ENCODE data around the gene TVP23A. TPM values are rescaled to one million over a fixed set of nuclear protein-coding genes. Genes with fewer than 3 reads are reported as not detected.
A peak's percentile ranks its signal among the peaks of the same experiment; 100 is the strongest.

Gene TVP23A
- total RNA-seq, 1 donor from 2014 or later, result 0.24 TPM

GRCh38 chr16:10740000-10740844 lies 78.4 kb downstream of the TVP23A start:
- Histone ChIP-seq H3K27ac (no peak overlapping the region), H3K4me1 (peaks cover 43% of the 10 kb centered on the region), H3K36me3 (no peaks in the 10 kb centered on the region), H3K4me3 (no peak overlapping the region), H3K9me3 (no peaks in the 10 kb centered on the region), H3K27me3 (ENCODE audit: low read depth) (no peaks in the 10 kb centered on the region)
- DNase-seq (no peak), ATAC-seq (no peak)
- no peak for TF ChIP-seq CTCF (IDR thresholded peaks at IDR 0.05)
- intact Hi-C loops (cut with DNase I), result loop anchor here (10.0 kb wide), 1 partner anchor 225 kb away; no protein-coding TSS in a partner anchor

GRCh38 chr16:10738231-10739077 lies 80.1 kb downstream of the TVP23A start:
- peaks cover 32% of the 10 kb centered on the region for H3K4me1 ChIP-seq
- peak overlapping the region; percentile 60 for H3K27ac ChIP-seq
- H3K9me3 ChIP-seq, result no peaks in the 10 kb centered on the region
- intact Hi-C loops (cut with DNase I), result loop anchor here (10.0 kb wide), 1 partner anchor 224 kb away; no protein-coding TSS in a partner anchor
- ATAC-seq (peak; percentile 37 to 58), DNase-seq (peak; percentile 70)
- TF ChIP-seq CTCF (IDR thresholded peaks at IDR 0.05), result no peak
- H3K4me3 ChIP-seq, result no peak overlapping the region
- no peaks in the 10 kb centered on the region for H3K27me3 ChIP-seq (ENCODE audit: low read depth)
- no peaks in the 10 kb centered on the region for H3K36me3 ChIP-seq

GRCh38 chr16:10737068-10737625 lies 81.4 kb downstream of the TVP23A start:
- intact Hi-C loops (cut with DNase I), result loop anchor here (10.0 kb wide), 1 partner anchor 222 kb away; no protein-coding TSS in a partner anchor
- no peaks in the 10 kb centered on the region for H3K36me3 ChIP-seq
- peak; percentile 95 for TF ChIP-seq CTCF (IDR thresholded peaks at IDR 0.05)
- H3K4me3 ChIP-seq, result peak overlapping the region; percentile 30
- peak overlapping the region; percentile 73 for H3K27ac ChIP-seq
- H3K27me3 ChIP-seq (ENCODE audit: low read depth), result no peaks in the 10 kb centered on the region
- no peaks in the 10 kb centered on the region for H3K9me3 ChIP-seq
- DNase-seq (no peak), ATAC-seq (peak; percentile 89 to 95)
- peaks cover 24% of the 10 kb centered on the region for H3K4me1 ChIP-seq

- no peaks in the 10 kb centered on the region for H3K36me3 ChIP-seq
- H3K4me1 ChIP-seq, result peaks cover 2% of the 10 kb centered on the region
- no peak for ATAC-seq
- H3K27me3 ChIP-seq (ENCODE audit: low read depth), result no peaks in the 10 kb centered on the region
- H3K9me3 ChIP-seq, result no peaks in the 10 kb centered on the region
- no peak for TF ChIP-seq CTCF (IDR thresholded peaks at IDR 0.05)
- no peak for DNase-seq
- H3K4me3 ChIP-seq, result no peak overlapping the region
- intact Hi-C loops (cut with DNase I), result loop anchor here (10.0 kb wide), 1 partner anchor 217 kb away; no protein-coding TSS in a partner anchor
- no peak overlapping the region for H3K27ac ChIP-seq
Observed at GRCh38 chr16:10731790-10732189, 86.8 kb downstream of the TVP23A start.

All from lower lobe of right lung (tissue), 2 donors.